KOPT-K1 (cell line): ENCODE data around the gene PI4KA.

Source experiments
- H3K27ac ChIP-seq: fragments of 200-600 bp; sonication (generic); 2 replicates; pipeline ENCODE4 v1.5.1; 2016; ENCODE audit warnings: antibody characterized with exemption, mild to moderate bottlenecking, low read depth, low read length; ENCODE audit not compliant: poor library complexity, severe bottlenecking
- H3K36me3 ChIP-seq: fragments of 200-600 bp; sonication (generic); 2 replicates; pipeline ENCODE4 v1.5.1; 2017; ENCODE audit warnings: antibody characterized with exemption, mild to moderate bottlenecking, low read length, moderate library complexity; ENCODE audit not compliant: insufficient read depth
- H3K9me3 ChIP-seq: fragments of 200-600 bp; sonication (generic); 2 replicates; pipeline ENCODE4 v1.5.1; 2017; ENCODE audit warnings: antibody characterized with exemption, low read length, mild to moderate bottlenecking; ENCODE audit not compliant: insufficient read depth, poor library complexity, severe bottlenecking

Gene PI4KA

DNA sequence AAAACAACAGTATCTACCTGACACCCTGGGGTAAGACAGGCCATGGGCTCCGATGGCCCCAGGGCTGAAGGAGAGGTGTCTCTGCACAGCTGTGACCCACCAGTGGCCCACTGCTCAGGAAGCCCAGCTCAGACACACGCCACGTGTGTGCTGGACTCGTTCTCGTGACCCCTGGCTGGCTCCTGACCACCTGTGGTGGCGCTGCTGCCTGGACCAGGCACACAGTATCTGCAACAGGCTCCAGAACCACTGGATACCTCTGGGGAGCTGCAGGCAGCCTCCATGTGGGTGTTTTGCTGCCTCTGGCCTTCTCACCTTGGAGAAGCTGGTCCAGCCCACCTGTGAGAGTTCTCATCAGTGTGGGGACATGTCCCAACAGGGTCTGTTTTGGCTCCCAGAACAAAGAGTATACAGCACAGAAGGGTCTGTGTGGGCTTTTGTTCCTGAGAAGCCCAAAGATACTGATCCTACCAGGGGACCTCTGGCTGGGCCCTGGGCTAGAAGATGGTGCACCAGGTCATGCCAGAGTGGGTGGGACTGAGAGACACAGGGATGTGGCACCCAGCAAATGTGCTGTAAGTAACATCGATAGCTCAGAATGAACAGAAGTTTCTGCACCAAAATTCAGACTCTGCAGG, 106.4 kb downstream of the PI4KA start:
- peaks cover 83% of the 10 kb centered on the region for H3K36me3 ChIP-seq
- H3K27ac ChIP-seq: no peak overlapping the region
- H3K9me3 ChIP-seq: no peaks in the 10 kb centered on the region

DNA sequence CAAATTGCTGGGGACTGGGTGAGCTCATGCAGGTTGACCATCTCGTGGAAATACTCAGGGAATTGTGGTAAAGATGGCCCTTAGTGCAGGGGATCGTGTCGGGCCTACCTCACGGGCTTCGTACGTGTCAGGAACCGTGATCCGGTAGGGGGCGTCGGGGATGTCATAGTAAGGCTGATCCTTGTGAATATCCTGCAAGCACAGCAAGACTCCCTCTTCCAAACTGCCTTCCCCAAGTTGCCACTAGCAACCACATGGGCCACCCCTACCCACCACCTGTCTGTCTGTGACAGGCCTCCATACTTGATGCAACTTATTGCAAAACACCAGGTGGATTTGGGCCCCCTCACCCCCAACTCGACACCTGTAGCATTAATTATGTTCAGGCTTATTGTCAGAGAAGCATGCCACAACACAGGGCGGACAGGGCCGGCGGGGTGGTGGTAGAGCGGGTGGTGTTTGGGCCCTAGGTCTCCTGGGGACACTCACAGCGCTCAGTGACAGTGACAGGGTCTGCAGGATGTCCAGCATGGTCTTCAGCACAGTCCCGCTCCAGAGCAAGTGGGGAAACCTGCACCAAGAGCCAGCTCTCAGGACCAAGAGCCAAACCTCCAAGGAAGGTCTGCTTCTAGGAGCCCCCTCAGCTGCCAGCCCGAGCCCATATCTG, 107.3 kb downstream of the PI4KA start:
- Histone ChIP-seq H3K36me3 (peaks cover 84% of the 10 kb centered on the region), H3K27ac (no peak overlapping the region), H3K9me3 (no peaks in the 10 kb centered on the region)

DNA sequence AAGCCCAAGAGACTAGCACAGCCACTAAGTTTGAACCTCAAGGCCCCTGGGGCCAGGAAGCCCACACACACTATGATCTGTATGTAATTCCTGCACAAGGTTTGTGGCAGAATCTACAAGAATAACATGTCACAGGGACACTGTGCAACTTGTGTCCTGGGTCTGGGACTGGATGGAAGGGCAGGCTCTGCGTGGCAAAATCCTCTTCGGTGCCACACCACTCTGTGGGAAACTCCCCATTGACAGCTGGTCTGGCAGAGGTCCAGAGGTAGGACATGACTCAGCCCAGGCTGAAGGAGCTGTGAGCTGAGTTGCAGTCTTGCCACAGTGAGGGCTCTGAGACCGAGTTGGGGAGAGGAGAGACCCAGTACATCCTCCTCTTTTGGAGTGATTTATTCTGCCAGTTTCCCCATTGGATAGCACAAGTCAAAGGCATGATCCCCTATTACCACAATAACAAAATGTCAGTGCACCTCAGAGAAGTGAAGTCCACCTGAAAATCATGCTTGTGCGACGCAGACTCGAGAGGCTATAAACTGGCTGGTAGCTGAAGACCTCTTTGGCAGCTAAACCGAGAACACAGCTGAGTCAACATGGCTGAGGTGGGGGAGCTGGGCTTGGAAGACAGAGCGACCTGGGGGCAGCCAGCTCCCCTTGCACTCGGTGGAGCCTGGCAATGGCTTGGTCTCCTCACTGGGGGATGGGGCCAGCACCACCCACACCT, 108.0 kb downstream of the PI4KA start:
- Histone ChIP-seq H3K36me3 (peaks cover 86% of the 10 kb centered on the region), H3K27ac (no peak overlapping the region)

DNA sequence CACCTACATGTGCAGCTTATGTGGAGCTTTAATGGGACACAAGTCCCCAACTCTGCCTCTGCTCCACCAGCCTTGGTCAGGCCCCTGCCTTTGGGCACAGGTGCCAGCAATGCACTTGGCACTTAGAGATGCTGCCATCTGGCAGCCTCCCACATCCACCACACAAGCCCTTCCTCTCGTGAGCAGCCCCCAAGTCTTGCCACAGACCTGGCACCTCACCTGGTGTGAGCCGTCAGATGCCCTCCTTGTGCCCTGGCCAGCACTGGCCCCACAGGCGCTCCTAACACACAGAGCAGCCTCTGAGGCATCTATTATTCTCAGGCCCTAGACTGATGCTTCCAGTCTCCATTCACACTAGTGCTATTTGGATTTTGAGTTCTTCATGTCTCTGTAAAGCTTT, 109.2 kb downstream of the PI4KA start:
- peaks cover 89% of the 10 kb centered on the region for H3K36me3 ChIP-seq
- no peaks in the 10 kb centered on the region for H3K9me3 ChIP-seq
- no peak overlapping the region for H3K27ac ChIP-seq

More for the DNA sequence above, 108.0 kb downstream of the PI4KA start:
- H3K9me3 ChIP-seq: no peaks in the 10 kb centered on the region

DNA sequence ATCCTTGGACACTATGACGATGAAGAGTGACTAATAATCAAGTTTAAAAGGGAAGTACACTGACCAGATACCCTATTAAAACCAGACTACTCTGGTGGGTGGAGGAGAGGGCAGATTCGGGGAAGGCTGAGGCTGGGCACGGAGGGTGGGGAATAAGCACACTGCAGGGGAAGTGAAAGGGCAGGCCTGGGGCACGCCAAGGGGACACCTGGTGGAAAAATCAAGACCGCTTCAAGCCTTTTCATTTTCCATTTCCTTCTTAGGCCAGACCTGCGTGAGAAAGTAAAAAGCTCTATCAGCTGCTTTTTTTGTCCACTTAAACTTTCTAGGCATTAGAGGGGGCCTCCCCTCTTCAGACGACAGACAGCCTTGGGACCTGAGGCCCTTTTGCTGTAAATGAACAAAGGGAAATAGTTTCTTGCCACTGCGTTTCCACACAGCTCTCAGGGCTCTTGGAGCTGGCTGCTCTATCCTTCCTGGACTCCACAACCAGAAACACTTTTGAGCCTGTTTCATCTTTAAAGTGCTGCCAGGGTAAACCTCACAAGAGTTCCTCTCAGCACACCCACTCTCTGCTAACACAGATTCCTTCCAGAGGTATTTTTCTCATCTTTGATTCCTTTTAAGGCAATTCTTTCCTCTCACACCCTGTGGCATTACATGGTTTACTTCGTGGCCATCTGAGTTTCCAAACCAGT, 109.7 kb downstream of the PI4KA start:
- no peaks in the 10 kb centered on the region for H3K9me3 ChIP-seq
- H3K27ac ChIP-seq: no peak overlapping the region
- peaks cover 90% of the 10 kb centered on the region for H3K36me3 ChIP-seq

DNA sequence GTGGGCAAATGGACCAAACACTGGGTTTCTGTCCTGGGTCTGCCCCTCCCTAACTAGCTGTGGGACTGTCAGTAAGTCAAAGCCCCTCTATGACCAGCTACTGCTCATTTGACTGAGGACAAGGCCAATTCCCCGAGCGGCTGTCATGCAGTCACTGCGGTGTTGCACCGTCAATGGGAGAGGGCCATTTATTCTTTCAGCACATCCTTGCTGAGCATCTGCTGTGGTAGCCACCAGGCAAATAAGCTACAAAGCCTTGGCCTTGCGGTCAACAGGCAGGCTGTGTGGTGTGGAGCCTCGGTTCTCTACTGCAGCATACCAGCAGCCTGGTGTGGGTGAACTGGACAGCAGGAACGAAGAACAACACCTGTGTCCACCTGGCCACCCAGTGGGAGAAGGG, 110.5 kb downstream of the PI4KA start:
- Histone ChIP-seq H3K36me3 (peaks cover 90% of the 10 kb centered on the region), H3K9me3 (no peaks in the 10 kb centered on the region), H3K27ac (no peak overlapping the region)

DNA sequence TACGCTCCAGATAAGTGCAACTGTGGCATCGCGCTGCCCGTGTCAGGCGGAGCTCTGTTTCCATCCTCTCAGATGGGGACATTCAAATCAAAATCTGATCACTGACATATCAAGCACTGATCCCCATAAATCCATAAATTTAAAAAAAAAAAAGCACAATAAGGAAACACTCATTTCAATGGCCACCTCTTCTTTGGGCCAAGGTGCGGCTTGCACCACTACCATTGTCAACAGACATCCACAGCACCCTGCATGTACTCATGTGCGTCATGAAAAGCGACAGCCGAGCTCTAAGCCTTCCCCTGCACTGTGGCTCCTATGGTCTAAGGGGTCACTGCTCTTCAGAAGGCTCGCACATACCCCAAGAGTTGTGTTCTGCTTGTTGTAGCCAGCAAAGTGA, 111.4 kb downstream of the PI4KA start:
- Histone ChIP-seq H3K27ac (no peak overlapping the region), H3K9me3 (no peaks in the 10 kb centered on the region), H3K36me3 (peaks cover 91% of the 10 kb centered on the region)

DNA sequence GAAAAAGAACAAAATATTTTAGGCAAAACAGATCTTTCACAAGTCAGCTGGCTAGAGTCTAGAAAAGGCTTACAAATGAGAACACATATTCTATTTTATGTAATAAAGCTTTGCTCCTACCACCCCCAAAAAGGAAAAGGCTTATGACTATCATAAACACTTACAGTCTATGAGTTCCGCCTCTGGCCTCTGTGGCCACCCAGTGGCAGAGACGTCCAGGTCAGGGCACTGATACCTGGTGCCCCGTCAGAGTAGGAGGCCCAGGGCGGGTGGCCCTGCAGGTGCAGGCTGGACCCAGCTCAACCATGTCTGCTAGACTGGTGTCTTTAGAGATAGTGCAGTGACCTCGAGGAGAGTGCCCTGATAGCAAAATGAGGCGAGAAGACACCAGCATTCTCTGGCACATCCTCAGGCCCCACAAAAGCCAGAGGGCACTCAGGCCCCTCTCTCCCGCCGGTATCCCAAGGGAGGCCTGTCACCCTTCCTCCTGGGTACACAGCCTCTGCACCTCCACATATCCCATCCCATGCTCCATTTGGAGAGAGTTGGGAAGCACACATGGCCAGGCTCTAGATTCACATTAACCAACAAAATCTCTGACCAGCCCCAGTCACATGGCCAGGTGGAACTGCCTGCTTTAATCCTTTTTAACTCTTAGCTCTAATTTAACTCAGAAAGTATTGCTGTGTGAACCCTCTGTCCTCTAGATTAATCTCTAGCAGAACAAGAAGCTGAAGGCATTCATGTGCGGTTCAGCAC, 112.0 kb downstream of the PI4KA start:
- H3K36me3 ChIP-seq: peaks cover 91% of the 10 kb centered on the region
- no peaks in the 10 kb centered on the region for H3K9me3 ChIP-seq
- no peak overlapping the region for H3K27ac ChIP-seq

DNA sequence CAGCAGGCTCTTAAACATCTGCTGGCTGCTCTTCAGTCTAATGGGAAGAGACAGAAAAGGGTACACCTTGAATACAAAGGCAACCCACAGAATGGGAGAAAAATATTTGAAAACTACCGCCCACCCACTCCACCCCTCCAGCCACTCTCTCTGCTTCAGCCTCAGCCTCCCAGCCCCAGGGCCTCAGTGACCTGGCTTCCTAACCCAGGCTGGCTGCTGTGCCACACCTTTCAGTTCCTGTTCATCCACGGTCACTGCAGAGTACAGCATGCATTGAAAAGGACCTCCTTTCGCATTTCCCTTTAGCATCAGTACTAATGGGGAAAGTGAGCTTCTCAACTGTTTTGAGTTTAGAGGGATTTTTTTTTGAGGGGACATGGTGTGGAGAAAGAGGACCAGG, 113.5 kb downstream of the PI4KA start:
- no peaks in the 10 kb centered on the region for H3K9me3 ChIP-seq
- no peak overlapping the region for H3K27ac ChIP-seq
- H3K36me3 ChIP-seq: peaks cover 91% of the 10 kb centered on the region

DNA sequence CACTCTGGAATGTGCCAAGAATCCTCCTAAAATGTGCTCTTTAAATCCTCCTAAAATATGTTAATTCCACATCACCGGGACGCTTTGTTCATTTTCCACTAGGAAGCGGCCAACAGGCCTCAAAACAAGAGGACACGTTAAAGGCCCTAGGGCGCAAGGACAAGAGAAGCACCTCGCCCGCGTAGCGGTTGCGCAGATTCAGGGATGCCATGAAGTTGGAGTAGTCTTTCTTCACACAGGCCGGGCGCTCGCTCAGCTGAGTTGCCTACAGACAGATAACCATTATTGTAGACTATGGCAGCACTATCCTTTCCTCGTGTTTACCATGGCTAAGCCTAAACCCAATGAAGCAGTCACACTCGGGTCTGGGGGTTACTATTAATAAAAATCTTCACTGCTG, 114.2 kb downstream of the PI4KA start:
- Histone ChIP-seq H3K27ac (no peak overlapping the region), H3K36me3 (peaks cover 86% of the 10 kb centered on the region), H3K9me3 (no peaks in the 10 kb centered on the region)

DNA sequence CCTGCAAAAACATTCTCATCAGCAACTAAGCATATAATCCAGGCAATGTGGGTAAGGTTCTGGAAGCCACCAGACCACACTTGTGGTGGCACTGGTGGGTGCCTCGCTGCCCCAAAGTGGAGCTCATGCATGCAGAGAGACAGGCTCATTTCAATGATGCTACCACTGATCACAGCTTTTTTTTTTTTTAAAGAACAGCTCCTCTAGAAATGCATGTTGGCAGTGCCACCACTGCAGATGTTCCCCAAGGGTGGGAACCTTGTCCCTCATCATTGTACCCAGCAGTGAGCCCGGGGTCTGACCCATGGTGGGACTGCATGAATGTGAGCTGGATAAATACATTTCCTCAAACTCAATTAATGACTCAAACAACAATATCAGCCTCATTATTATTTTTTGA, 115.8 kb downstream of the PI4KA start:
- peaks cover 85% of the 10 kb centered on the region for H3K36me3 ChIP-seq
- no peak overlapping the region for H3K27ac ChIP-seq
- no peaks in the 10 kb centered on the region for H3K9me3 ChIP-seq

DNA sequence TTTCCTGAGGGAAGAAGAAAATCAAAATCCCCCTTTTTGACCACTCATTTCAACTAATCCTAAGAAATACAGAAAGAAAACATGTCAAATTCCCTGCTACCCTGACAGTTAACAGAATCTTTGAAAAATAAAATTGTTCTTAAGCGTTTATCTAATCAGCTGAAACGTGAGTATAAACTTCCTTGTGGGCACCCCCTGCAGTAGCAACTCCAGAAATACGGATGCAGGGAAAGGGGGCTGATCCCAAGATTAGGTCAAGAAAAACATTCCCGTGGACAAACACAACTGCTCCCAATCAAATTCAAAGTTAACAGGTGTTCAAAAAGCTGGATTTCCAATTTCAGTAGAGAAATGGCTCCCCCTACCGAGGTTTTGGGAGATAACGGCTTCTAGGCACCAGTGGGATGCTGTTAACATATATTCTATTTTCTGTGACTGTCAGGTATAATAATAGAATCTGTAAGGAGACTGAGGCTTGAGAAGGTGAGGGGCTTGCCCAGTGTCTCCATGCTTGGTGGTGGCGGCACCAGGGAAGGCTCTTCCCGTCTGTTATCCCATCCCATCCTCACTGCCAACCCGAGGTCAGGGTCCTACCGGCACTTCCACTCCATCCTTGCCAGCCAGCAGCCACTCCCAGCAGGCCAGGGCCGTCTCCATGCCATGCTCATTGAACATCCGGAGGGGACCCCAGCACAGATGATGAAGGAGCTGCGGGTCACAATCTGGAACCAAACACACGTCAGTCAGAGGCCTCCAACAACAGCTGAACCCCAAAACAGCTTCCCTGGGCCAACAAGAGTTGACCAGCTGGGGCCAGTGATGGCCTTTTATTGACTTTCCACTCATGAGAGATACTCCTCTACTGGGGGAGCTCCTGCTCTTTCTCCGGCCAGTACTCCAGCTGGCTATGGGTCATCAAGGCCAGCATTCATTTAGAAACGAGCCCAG, 116.7 kb downstream of the PI4KA start:
- peaks cover 76% of the 10 kb centered on the region for H3K36me3 ChIP-seq
- H3K9me3 ChIP-seq: no peaks in the 10 kb centered on the region
- H3K27ac ChIP-seq: no peak overlapping the region

DNA sequence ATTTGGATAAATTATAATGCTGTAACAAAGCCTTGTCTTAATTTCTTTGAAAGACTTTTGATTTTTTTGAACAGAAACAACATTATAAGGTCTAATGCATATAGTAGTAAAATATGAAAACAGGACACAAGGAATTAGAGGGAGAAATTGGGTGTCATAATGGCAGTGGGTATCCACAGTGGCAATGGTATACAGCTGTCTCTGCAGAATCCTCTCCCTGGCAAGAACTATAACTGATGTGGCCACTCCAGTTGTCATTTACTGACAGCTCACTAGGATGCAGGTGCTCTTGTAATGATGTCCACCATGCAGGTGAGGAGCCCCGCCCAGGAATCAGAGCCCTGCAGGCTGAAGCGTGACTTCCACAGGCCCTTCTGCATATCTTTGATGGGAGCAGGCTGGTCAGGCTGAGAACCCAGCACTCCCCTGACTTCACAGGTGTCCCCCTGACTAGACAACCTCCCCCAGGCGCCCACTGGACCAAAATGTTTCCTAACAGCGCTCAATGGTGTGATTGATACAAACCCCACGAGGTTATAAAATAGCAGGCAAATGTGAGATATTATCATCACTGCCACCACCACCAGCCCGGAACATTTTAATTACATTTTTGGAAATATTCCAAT, 117.5 kb downstream of the PI4KA start:
- peaks cover 73% of the 10 kb centered on the region for H3K36me3 ChIP-seq
- no peaks in the 10 kb centered on the region for H3K9me3 ChIP-seq
- no peak overlapping the region for H3K27ac ChIP-seq
